Activated T-helper 1 cell treated with anti-CD3 and anti-CD28 coated beads, Interleukin-2, amount 50 U/mL, for 16 hours (primary cell): ENCODE measurements around the gene SH3RF3.

Experiments
- DNase-seq, 2 donors: peaks; one replicate each; pipeline ENCODE4 v3.0.0-alpha.2; 2020; ENCODE audit warnings: low read depth in 1 of 2, low spot score in 1 of 2

SH3RF3 gene

GRCh38 chr2:109371481-109372170 is 242.6 kb downstream of the SH3RF3 start:
- DNase-seq: no peak

GRCh38 chr2:109372171-109372568 is 243.2 kb downstream of the SH3RF3 start:
- no peak for DNase-seq

- no peak for DNase-seq
Measured at GRCh38 chr2:109372614-109373013, 243.6 kb downstream of the SH3RF3 start.

- DNase-seq: no peak
Measured at GRCh38 chr2:109373791-109374547, 245.0 kb downstream of the SH3RF3 start.

- DNase-seq: no peak
Measured at GRCh38 chr2:109374548-109375130, 245.6 kb downstream of the SH3RF3 start.

- no peak for DNase-seq
Measured at GRCh38 chr2:109375131-109375561, 246.1 kb downstream of the SH3RF3 start.

- no peak for DNase-seq
Measured at GRCh38 chr2:109375656-109376055, 246.7 kb downstream of the SH3RF3 start.

- no peak for DNase-seq
Measured at GRCh38 chr2:109376115-109376514, 247.1 kb downstream of the SH3RF3 start.

- no peak for DNase-seq
Measured at GRCh38 chr2:109376796-109377495, 247.9 kb downstream of the SH3RF3 start.

- no peak for DNase-seq
Measured at GRCh38 chr2:109377976-109378375, 249.0 kb downstream of the SH3RF3 start.

- no peak for DNase-seq
Measured at GRCh38 chr2:109378682-109379081, 249.7 kb downstream of the SH3RF3 start.

GRCh38 chr2:109379507-109379906 is 250.5 kb downstream of the SH3RF3 start:
- DNase-seq: no peak

- no peak for DNase-seq
Measured at GRCh38 chr2:109380502-109381326, 251.7 kb downstream of the SH3RF3 start.

GRCh38 chr2:109381327-109381820 is 252.4 kb downstream of the SH3RF3 start:
- no peak for DNase-seq

- no peak for DNase-seq
Measured at GRCh38 chr2:109382226-109382895, 253.4 kb downstream of the SH3RF3 start.

- DNase-seq: no peak
Measured at GRCh38 chr2:109382951-109383350, 253.9 kb downstream of the SH3RF3 start.

- DNase-seq: no peak
Measured at GRCh38 chr2:109383505-109384307, 254.7 kb downstream of the SH3RF3 start.

GRCh38 chr2:109384308-109385271 is 255.6 kb downstream of the SH3RF3 start:
- no peak for DNase-seq
